ENCODE data around the gene SDK1. TPM values are rescaled to one million over a fixed set of nuclear protein-coding genes. Genes with fewer than 3 reads are reported as not detected.

SDK1 gene
- total RNA-seq, 1 experiment from 2014 or later: 20.0 TPM

- TF ChIP-seq CTCF (IDR thresholded peaks at IDR 0.05; ENCODE audit: unreplicated experiment): no peak
- no peaks in the 10 kb centered on the region for H3K9me3 Mint-ChIP-seq (ENCODE audit: low read depth, unreplicated experiment)
- H3K27me3 Mint-ChIP-seq (ENCODE audit: unreplicated experiment): no peaks in the 10 kb centered on the region
These were observed 641.2 kb downstream of the SDK1 start for GRCh38 chr7:3942276-3942675.

GRCh38 chr7:3942816-3943745, 642.0 kb downstream of the SDK1 start:
- no TSS peak for BruUV-seq (replicated peaks)
- Mint-ChIP-seq H3K27ac (ENCODE audit: unreplicated experiment) (peak overlapping the region; percentile 47), H3K36me3 (ENCODE audit: insufficient read depth, unreplicated experiment) (peaks cover 8% of the 10 kb centered on the region), H3K4me1 (ENCODE audit: low read depth, unreplicated experiment) (peaks cover 20% of the 10 kb centered on the region), H3K9me3 (ENCODE audit: low read depth, unreplicated experiment) (no peaks in the 10 kb centered on the region), H3K4me3 (ENCODE audit: low read depth, unreplicated experiment) (peak overlapping the region; percentile 56), H3K27me3 (ENCODE audit: unreplicated experiment) (no peaks in the 10 kb centered on the region)
- TF ChIP-seq CTCF (IDR thresholded peaks at IDR 0.05; ENCODE audit: unreplicated experiment): no peak
- CTCF ChIA-PET: interaction anchor here (0.6 to 0.8 kb wide), 3 partner anchors 18 to 556 kb away, joined by 3 to 4 read pairs (median 3); no protein-coding TSS in a partner anchor
- intact Hi-C loops (cut with micrococcal nuclease; ENCODE audit: unreplicated experiment): no loop called here
- DNase-seq: peak; percentile 51

More at GRCh38 chr7:3942276-3942675, 641.2 kb downstream of the SDK1 start:
- CTCF ChIA-PET: no interaction called here
- no peak overlapping the region for H3K4me3 Mint-ChIP-seq (ENCODE audit: low read depth, unreplicated experiment)
- no TSS peak for BruUV-seq (replicated peaks)
- peaks cover 8% of the 10 kb centered on the region for H3K36me3 Mint-ChIP-seq (ENCODE audit: insufficient read depth, unreplicated experiment)
- no peak for DNase-seq
- peaks cover 20% of the 10 kb centered on the region for H3K4me1 Mint-ChIP-seq (ENCODE audit: low read depth, unreplicated experiment)
- no peak overlapping the region for H3K27ac Mint-ChIP-seq (ENCODE audit: unreplicated experiment)
- intact Hi-C loops (cut with micrococcal nuclease; ENCODE audit: unreplicated experiment): no loop called here

- Mint-ChIP-seq H3K27ac (ENCODE audit: unreplicated experiment) (peak overlapping the region; percentile 47), H3K4me1 (ENCODE audit: low read depth, unreplicated experiment) (peaks cover 20% of the 10 kb centered on the region), H3K9me3 (ENCODE audit: low read depth, unreplicated experiment) (no peaks in the 10 kb centered on the region), H3K36me3 (ENCODE audit: insufficient read depth, unreplicated experiment) (peaks cover 8% of the 10 kb centered on the region), H3K27me3 (ENCODE audit: unreplicated experiment) (no peaks in the 10 kb centered on the region), H3K4me3 (ENCODE audit: low read depth, unreplicated experiment) (peak overlapping the region; percentile 56)
- CTCF ChIA-PET: interaction anchor here (0.6 to 0.8 kb wide), 3 partner anchors 17 to 556 kb away, joined by 3 to 4 read pairs (median 3); no protein-coding TSS in a partner anchor
- intact Hi-C loops (cut with micrococcal nuclease; ENCODE audit: unreplicated experiment): no loop called here
- DNase-seq: peak; percentile 24
- no TSS peak for BruUV-seq (replicated peaks)
- no peak for TF ChIP-seq CTCF (IDR thresholded peaks at IDR 0.05; ENCODE audit: unreplicated experiment)
These were observed 642.9 kb downstream of the SDK1 start for GRCh38 chr7:3943779-3944520.

GRCh38 chr7:3949242-3949640, 648.2 kb downstream of the SDK1 start:
- DNase-seq: no peak
- intact Hi-C loops (cut with micrococcal nuclease; ENCODE audit: unreplicated experiment): no loop called here

More at GRCh38 chr7:3949242-3949640, 648.2 kb downstream of the SDK1 start:
- Mint-ChIP-seq H3K9me3 (ENCODE audit: low read depth, unreplicated experiment) (peaks cover 2% of the 10 kb centered on the region), H3K4me1 (ENCODE audit: low read depth, unreplicated experiment) (peaks cover 7% of the 10 kb centered on the region), H3K27me3 (ENCODE audit: unreplicated experiment) (no peaks in the 10 kb centered on the region), H3K36me3 (ENCODE audit: insufficient read depth, unreplicated experiment) (peaks cover 4% of the 10 kb centered on the region), H3K27ac (ENCODE audit: unreplicated experiment) (no peak overlapping the region), H3K4me3 (ENCODE audit: low read depth, unreplicated experiment) (no peak overlapping the region)
- BruUV-seq (replicated peaks): no TSS peak
- TF ChIP-seq CTCF (IDR thresholded peaks at IDR 0.05; ENCODE audit: unreplicated experiment): no peak
- CTCF ChIA-PET: no interaction called here
